ENCODE data around the gene FBXO9. TPM values are rescaled to one million over a fixed set of nuclear protein-coding genes. Genes with fewer than 3 reads are reported as not detected.
"Not testable (repeated sequence)": the region's sequence is repeated elsewhere in the genome, so short reads cannot be mapped to it uniquely, and the experiment has no call there.

FBXO9 gene
- polyA plus RNA-seq, 3 donors: 89.2 to 124 (median 107) TPM

DNA sequence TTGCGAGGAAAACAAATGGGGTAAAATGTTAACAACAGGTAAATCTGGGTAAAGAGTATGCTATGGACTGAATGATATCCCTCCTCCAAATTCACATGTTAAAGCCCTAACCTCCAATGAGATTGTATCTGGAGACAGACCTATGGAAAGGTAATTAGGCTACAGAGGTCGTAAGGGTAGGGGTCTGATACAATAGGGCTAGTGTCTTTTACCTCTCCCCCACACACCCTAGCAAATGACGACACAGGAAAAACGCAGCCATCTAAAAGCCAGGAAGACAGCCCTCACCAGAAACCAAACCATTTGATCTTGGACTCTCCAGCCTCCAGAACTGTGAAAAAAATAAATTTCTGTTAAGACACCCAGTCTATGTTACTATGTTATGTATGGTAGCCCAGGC is 20.6 kb upstream of the FBXO9 start:
- DNase-seq: no peak

DNA sequence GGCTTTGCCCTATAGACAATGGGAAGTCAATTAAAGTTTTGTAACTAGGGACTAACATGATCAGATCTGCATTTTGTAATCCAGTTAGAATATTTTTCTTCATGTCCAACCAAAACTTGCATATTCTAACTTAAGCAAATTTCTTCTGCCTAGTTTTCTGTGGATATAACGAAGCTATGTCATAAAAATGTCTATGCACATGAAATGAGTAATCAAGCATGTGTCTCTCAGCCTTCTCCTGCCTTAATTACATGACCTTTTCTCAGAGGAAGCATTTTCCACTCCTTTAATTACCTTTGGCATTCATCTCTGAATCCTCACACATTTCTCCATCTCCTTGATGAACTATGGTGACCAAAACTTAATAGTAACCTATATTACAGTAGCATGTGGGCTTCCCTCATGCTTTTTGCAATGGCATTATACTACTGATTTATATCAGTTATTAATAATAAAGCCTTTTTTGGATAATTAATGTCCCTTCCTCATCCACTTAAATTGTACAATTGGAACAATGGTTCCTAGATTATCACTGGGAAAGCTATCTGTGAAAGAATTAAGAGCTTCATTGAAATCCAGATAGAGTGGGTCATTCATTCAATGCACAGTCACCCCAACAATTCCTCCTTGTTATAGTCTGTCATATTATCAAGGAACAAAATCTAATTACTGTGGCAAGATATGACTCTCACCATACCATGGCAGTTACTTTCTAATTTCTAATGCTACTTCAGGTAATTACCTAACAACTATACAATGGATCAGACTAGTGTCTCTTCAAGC is 19.1 kb upstream of the FBXO9 start:
- DNase-seq: no peak

DNA sequence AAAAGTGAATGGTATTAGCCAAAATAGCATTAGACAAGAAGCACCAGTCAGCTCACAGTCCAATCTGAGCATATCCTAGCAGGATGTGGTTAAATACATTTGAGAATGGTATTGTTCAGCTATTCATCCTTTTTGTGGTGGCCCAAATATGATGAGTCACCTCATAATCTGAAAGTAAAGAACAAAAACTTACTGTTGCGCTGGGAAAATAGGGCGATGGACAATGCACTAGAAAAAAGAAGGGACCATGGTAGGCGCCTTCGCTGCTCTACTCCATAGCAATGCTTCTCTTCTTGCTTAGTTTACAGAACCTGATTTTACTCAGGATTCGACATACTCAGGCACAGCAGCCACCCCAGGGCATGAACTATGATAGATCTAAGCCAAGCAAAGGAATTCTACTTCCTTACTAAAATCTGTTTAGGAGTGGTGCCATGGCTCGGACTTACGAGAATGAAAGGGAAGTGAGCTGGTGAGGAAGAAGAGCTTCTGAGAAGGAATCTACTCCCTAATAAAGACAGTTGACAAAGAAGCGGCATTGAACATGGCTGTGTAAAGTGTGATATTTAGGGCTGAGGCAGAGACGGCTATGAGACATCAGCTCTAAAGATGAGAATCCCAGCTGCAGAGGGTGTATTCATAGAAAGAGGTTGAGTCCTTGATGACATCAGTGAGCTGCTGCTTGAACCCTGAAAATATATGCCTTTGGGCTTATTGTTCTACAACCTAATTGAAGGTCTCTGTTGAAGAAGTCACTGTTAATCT is 16.6 kb upstream of the FBXO9 start:
- DNase-seq: no peak

GRCh38 chr6:53049415-53049814 is 15.8 kb upstream of the FBXO9 start:
- DNase-seq: no peak

DNA sequence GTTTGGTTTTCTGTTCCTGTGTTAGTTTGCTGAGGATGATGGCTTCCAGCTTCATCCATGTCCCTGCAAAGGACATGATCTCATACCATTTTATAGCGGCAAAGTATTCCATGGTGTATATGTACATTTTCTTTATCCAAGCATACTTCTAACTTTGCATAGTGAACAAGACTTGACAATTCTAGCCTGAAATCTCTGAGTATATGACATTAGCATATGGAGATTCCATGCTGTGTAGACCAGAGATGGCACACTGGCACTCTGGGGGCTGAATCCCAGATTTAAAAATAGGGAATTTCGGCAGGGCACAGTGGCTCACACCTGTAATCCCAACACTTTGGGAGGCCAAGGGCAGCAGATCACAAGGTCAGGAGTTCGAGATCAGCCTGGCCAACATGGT is 13.1 kb upstream of the FBXO9 start:
- DNase-seq: not testable (repeated sequence)

- no peak for DNase-seq
These were observed 10.7 kb upstream of the FBXO9 start for GRCh38 chr6:53054532-53054931.

DNA sequence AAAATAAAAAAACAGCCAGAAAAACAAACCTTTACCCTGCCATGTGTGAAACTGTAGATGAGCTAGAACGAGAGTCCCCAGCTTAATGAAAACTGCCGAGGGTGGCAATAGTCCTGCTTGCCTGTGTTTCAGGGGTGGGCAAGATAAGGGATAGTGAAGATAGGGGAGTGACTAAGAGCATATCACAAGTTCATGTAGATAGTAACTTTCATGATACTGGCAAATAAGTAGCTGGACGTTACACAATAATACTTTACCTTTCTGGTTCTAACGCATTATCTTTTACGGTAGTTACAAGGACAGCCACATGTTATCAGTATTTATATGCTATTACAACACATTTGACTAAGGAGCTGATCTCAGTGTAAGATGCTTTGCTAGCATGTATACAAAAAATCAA is 9.3 kb upstream of the FBXO9 start:
- DNase-seq: no peak

DNA sequence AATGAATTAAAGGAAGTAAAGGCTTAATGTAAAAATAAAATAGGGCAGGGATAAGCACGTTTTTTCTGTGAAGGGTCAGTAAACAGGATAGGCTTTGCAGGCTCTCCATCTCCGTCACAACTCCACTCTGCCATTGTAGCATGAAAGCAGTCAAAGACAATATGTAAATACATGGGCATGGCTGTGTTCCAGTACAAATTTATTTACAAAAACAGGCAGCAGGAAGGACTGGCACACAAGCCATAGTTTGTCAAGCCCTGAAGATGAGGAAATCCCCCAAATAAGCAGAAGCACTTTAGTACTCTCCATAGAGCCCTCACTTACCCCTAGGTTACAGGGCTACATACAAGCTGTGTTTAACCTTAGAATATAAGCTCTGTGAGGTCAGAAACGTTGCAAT is 8.9 kb upstream of the FBXO9 start:
- no peak for DNase-seq

DNA sequence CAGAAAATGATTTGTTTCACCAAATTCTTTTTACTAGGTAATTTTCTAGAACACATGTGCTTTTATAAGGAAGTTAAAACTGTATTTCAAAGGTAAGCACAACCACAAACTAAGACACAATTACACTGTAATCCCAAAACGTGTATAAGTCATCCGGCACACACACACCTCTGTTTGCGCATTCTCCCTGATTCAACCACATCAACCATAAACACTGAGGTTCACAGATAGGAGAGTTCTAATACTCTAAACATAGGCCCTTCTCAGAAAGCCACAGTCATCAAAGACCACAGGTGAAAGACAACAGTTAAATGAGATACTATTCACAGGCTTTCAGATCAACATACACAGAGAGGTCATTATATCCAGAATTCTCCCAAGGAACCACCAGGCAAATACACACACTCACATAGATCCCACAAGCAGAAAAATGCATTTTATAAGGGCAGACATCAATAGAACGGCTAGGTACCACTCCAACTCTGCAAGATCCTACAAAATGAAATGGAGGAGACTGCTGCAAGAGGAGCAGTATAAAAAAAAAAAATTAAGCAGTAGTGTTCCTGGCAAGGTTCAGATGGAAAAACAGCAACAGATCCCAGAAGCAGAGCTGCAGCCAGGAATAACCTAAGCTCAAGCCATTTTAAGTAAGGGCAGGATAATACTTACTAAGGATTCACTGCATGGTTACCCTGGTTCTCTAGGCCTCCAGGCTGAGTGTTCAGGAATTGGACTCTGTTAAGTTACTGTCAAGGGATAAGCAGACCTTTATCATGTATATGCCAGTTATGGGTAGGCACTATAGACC is 6.6 kb upstream of the FBXO9 start:
- DNase-seq: no peak

DNA sequence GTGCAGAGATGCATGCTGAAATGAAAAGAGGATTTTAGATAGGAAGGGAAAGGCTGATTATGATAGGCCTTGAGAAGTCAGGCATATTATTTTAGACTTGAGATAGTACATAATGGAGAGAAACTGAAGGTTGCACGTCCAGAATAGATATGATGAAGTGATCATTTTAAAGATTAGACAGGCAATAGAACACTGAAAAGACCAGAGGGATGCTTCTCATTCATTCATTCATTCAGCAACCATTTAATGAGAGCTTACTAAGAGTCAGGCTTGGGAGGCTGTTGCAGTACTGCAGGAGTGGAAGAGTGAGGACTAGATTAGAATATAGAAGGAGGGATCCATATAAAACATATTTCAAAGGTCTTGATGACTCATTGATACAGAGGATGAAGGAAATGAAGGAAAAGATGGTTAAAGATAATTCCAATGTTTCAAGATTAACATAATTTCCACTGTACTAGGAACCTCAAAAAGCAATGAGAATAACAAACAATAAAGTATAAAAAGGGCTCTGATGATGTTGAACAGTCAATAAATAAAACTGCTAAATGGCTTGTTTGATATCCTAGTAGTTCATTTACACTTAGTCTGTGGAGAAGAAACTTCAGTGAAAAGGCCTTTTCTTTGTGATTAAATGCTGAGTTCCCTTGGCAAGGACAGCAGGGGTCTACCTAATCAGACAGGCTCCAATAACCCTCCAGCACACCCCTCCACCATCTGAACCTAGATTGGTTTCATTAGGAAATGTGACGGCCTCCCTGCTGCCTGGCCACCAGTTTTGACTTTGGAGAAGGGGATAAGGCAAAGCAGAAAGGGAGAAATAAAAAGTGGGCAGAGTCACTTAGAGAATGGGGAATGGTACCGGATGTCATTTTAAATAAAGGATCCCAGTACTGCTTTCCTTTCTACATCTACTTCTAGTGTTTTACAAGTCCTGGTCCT is 5.3 kb upstream of the FBXO9 start:
- DNase-seq: no peak

- DNase-seq: no peak
These were observed 3.0 kb upstream of the FBXO9 start for GRCh38 chr6:53062169-53062539.

- DNase-seq: not testable (repeated sequence)
These were observed 949 bp upstream of the FBXO9 start for GRCh38 chr6:53064255-53064654.

DNA sequence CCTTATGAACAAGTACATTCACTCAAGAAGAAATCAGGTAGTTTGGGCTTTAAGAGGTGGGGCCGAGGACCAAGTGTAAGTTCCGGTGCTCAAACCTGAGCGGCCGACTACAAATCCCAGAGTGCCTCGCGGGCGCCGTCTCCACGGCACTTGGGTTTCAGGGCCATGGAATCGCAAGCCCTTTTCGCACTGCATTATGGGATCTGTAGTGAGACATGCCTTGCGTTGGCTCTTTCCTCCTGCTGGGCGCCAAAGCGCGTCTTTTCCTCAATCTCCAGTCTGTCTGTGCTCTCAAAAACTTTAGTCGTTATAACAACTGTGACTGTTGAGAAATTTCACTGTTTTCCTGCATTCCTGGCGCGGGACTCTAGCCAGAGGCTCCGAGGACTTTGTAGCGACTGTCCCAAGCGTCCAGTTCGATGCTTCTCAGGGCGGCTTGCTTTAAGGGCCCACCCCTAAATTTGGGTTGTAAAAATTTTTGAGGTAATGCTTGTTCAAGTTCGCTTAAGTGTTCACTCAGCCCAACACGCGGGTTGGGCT is 408 bp upstream of the FBXO9 start:
- DNase-seq: peak; percentile 98

DNA sequence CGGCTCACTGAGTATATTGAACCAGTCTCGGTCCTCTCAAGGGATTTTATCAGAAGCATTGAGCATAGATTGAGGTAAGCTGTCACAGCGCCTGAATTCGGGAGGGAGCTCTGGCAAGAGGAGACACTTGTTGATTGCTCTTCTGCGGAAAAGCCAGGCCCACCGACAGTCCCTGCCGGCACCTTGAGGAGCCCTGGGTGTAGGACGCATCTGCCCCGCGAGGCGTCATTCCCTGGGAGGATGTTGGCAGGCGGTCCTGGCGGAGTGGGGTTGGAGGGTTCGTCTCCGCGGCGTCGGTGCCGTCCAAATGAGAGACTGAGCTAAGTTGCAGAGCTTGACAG is 843 bp downstream of the FBXO9 start:
- no peak for DNase-seq

- DNase-seq: no peak
These were observed 1.9 kb downstream of the FBXO9 start for GRCh38 chr6:53066874-53067706.

DNA sequence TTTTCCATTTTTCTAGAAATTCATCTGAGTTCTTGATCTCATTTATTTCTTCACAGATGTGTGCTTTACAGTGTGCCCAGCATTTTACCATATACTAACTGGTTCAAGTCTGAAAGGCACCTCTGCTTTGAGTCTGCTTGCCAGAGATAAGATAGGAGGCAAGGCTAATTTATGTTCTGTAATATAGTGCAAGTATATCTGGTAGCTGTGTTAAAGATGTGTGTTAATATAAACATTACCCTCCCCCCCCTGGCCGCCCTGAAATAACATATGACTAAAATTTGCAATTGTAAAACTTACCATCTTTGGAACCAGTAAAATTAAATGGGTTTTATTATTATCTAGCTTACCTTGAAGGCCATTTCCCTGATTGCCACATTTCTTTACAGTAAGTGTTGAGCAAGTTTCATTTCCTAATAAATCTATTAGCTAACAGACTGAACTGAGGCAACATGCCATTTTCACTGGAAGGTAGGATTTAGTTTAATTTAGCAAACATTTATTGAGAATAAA is 2.7 kb downstream of the FBXO9 start:
- DNase-seq: no peak

DNA sequence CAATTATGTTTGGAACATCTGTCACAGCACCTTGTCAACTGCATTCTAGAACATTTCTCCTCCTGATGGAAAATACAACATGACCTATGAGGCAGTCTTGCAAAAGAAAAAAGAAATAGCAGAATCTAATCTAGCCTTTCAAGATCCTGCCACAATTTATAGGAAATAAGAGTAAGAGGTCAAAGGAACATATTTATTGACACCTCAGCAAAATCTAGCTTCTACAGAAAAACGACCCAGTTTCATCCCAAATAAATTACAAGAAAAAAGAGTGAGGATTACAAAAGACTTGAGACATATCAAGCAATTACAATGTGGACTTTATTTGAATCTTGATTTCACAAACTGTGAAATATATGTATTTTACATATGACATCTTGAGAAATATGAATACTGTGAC is 4.2 kb downstream of the FBXO9 start:
- no peak for DNase-seq

GRCh38 chr6:53070806-53071205 is 5.6 kb downstream of the FBXO9 start:
- no peak for DNase-seq

- DNase-seq: no peak
These were observed 9.1 kb downstream of the FBXO9 start for GRCh38 chr6:53074347-53074746.

DNA sequence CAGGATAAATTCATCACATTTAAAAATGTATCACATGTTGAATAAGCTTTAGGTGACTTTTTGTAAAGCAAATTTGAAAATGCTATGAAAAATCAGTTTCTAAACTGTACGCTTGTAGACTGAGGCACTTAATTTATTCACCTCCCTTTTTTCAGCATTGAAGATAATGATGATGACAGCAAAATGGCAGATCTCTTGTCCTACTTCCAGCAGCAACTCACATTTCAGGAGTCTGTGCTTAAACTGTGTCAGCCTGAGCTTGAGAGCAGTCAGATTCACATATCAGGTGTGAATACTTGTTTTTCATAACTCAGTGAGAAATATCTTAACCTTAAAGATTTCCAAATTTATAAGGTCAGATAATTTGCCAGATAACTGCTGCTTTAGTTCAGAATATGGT is 15.6 kb downstream of the FBXO9 start:
- no peak for DNase-seq
